GM23248 (cell line): ENCODE measurements around the gene SLC4A1AP. TPM values are rescaled to one million over a fixed set of nuclear protein-coding genes. Genes with fewer than 3 reads are reported as not detected.
A peak's percentile ranks its signal among the peaks of the same experiment; 100 is the strongest.

ENCODE experiments used
- DNase-seq: peaks from one replicate; pipeline ENCODE4 v3.0.0-alpha.2; 2015
- H2AFZ ChIP-seq: fragments of 200-600 bp; sonication (generic); 2 replicates; pipeline ENCODE4 v1.6.1; 2016; ENCODE audit warnings: antibody characterized with exemption
- H3F3A ChIP-seq: fragments of 200-600 bp; sonication (generic); 2 replicates; pipeline ENCODE4 v1.6.1; 2016; ENCODE audit warnings: mild to moderate bottlenecking, antibody characterized with exemption, mixed run types; ENCODE audit not compliant: insufficient read depth
- H3K27ac ChIP-seq: fragments of 200-600 bp; sonication (generic); 2 replicates; pipeline ENCODE4 v1.5.1; 2016; ENCODE audit warnings: mild to moderate bottlenecking
- H3K27me3 ChIP-seq: fragments of 200-600 bp; sonication (generic); replicated peaks from 2 replicates; pipeline ENCODE4 v1.6.1; 2016; ENCODE audit warnings: mild to moderate bottlenecking; ENCODE audit not compliant: insufficient read depth
- H3K36me3 ChIP-seq: fragments of 200-600 bp; sonication (generic); 2 replicates; pipeline ENCODE4 v1.6.1; 2016; ENCODE audit warnings: low read depth, mild to moderate bottlenecking
- H3K4me1 ChIP-seq: fragments of 200-600 bp; sonication (generic); 2 replicates; pipeline ENCODE4 v1.6.1; 2016; ENCODE audit warnings: mild to moderate bottlenecking; ENCODE audit not compliant: insufficient read depth
- H3K4me2 ChIP-seq: fragments of 200-600 bp; sonication (generic); one replicate; pipeline ENCODE4 v1.6.1; 2016; ENCODE audit warnings: mild to moderate bottlenecking; ENCODE audit not compliant: unreplicated experiment
- H3K4me3 ChIP-seq: fragments of 200-600 bp; sonication (generic); 2 replicates; pipeline ENCODE4 v1.5.1; 2016; ENCODE audit warnings: mild to moderate bottlenecking
- H3K79me2 ChIP-seq: fragments of 200-600 bp; sonication (generic); 2 replicates; pipeline ENCODE4 v1.6.1; 2016; ENCODE audit warnings: mild to moderate bottlenecking; ENCODE audit not compliant: insufficient read depth
- H3K9ac ChIP-seq: fragments of 200-600 bp; sonication (generic); 2 replicates; pipeline ENCODE4 v1.6.1; 2016; ENCODE audit warnings: mild to moderate bottlenecking
- H3K9me2 ChIP-seq: fragments of 200-600 bp; sonication (generic); 2 replicates; pipeline ENCODE4 v1.6.1; 2016; ENCODE audit warnings: mixed run types, mild to moderate bottlenecking, moderate library complexity; ENCODE audit not compliant: insufficient read depth
- H3K9me3 ChIP-seq: fragments of 200-600 bp; sonication (generic); one replicate; pipeline ENCODE4 v1.6.1; 2017; ENCODE audit warnings: low read depth
- H4K20me1 ChIP-seq: fragments of 200-600 bp; sonication (generic); 2 replicates; pipeline ENCODE4 v1.6.0; 2016; ENCODE audit not compliant: insufficient read depth
- EZH2 ChIP-seq: fragments of 200-600 bp; sonication (generic); IDR thresholded peaks from 2 replicates; pipeline ENCODE4 v1.6.1; 2018; ENCODE audit warnings: antibody characterized with exemption, mild to moderate bottlenecking; ENCODE audit not compliant: insufficient read depth, poor library complexity, severe bottlenecking
- EZH2phosphoT487 ChIP-seq: fragments of 200-600 bp; sonication (generic); IDR thresholded peaks from 2 replicates; pipeline ENCODE4 v1.6.1; 2018; ENCODE audit warnings: antibody characterized with exemption, moderate library complexity, mild to moderate bottlenecking, low read depth; ENCODE audit not compliant: insufficient read depth
- WGBS, 2 experiments: methylation state at CpG; one replicate each; pipeline ENCODE4 v1.1.6; 2015 to 2017; ENCODE audit warnings: low lambda C conversion rate in 2 of 2, low coverage in 1 of 2; ENCODE audit errors: missing lambda C conversion rate in 2 of 2; 5-methylcytosine and 5-hydroxymethylcytosine counted together
- in situ Hi-C: fragments of 300-500 bp; cut with MboI; formaldehyde crosslinking; loops from 2 replicates; pipeline ENCODE4 v1.15.0; 2020
- polyA plus RNA-seq: library from polyadenylated mRNA; unstranded; fragments of >200 nt; fragmentation: Nextera tagmentation; extraction: Ambion mirVana; gene quantifications from 2 replicates; pipeline ENCODE4 v1.2.1, GENCODE V29; 2016
- total RNA-seq: library from RNA; depleted of rRNA; stranded (reverse); fragments of >200 nt; shearing (Covaris generic); gene quantifications from 2 replicates; pipeline ENCODE4 v1.2.3, GENCODE V29; 2014

Gene SLC4A1AP
- total and polyA plus RNA-seq, 2 experiments from 2014 or later, result 22.4 to 23.9 TPM

- DNase-seq, result no peak
- no peaks in the 10 kb centered on the region for H4K20me1 ChIP-seq
- 60% methylated on average over 25 of the region's 25 CpGs for WGBS, 2 experiments
- H3K9ac ChIP-seq, result peak overlapping the region; percentile 70
- peak overlapping the region; percentile 83 for H3K27ac ChIP-seq
- no peaks in the 10 kb centered on the region for H3K36me3 ChIP-seq
- no peaks in the 10 kb centered on the region for H3K9me3 ChIP-seq
- in situ Hi-C loops, result no loop called here
- no peaks in the 10 kb centered on the region for H3K9me2 ChIP-seq
- H3K79me2 ChIP-seq, result no peaks in the 10 kb centered on the region
- peak overlapping the region; percentile 55 for H3K4me2 ChIP-seq
- H3K4me3 ChIP-seq, result peak overlapping the region; percentile 53
- H3K27me3 ChIP-seq, result no peaks in the 10 kb centered on the region
- H3F3A ChIP-seq, result peaks cover 22% of the 10 kb centered on the region
- TF ChIP-seq EZH2phosphoT487 (no peak), EZH2 (no peak)
- peak overlapping the region; percentile 51; the same call in 1 of the 2 replicates for H2AFZ ChIP-seq
- peaks cover 37% of the 10 kb centered on the region for H3K4me1 ChIP-seq
These were observed 52.8 kb downstream of the SLC4A1AP start for GRCh38 chr2:27716301-27717069.

- no peaks in the 10 kb centered on the region for H3K27me3 ChIP-seq
- H3K4me3 ChIP-seq, result peak overlapping the region; percentile 53
- H3K9me3 ChIP-seq, result no peaks in the 10 kb centered on the region
- peaks cover 22% of the 10 kb centered on the region for H3F3A ChIP-seq
- WGBS, 2 experiments, result 9 to 11% methylated on average over 9 of the region's 9 CpGs
- peak overlapping the region; percentile 51; the same call in 1 of the 2 replicates for H2AFZ ChIP-seq
- peak; percentile 98 for DNase-seq
- in situ Hi-C loops, result no loop called here
- H3K27ac ChIP-seq, result peak overlapping the region; percentile 83
- H3K79me2 ChIP-seq, result no peaks in the 10 kb centered on the region
- H4K20me1 ChIP-seq, result no peaks in the 10 kb centered on the region
- H3K9me2 ChIP-seq, result no peaks in the 10 kb centered on the region
- peak overlapping the region; percentile 70 for H3K9ac ChIP-seq
- H3K36me3 ChIP-seq, result no peaks in the 10 kb centered on the region
- TF ChIP-seq EZH2 (no peak), EZH2phosphoT487 (no peak)
- H3K4me1 ChIP-seq, result peaks cover 37% of the 10 kb centered on the region
- peak overlapping the region; percentile 55 for H3K4me2 ChIP-seq
These were observed 53.5 kb downstream of the SLC4A1AP start for GRCh38 chr2:27717070-27717795.

GRCh38 chr2:27720004-27720551 is 56.4 kb downstream of the SLC4A1AP start:
- Histone ChIP-seq H3K36me3 (no peaks in the 10 kb centered on the region), H3K4me1 (peaks cover 46% of the 10 kb centered on the region), H2AFZ (no peak overlapping the region), H3K4me3 (no peak overlapping the region), H3K79me2 (no peaks in the 10 kb centered on the region), H3K9me3 (no peaks in the 10 kb centered on the region), H4K20me1 (no peaks in the 10 kb centered on the region), H3K9ac (peak overlapping the region; percentile 29; the same call in 1 of the 2 replicates), H3F3A (peaks cover 22% of the 10 kb centered on the region), H3K27me3 (no peaks in the 10 kb centered on the region), H3K27ac (peak overlapping the region; percentile 56), H3K9me2 (no peaks in the 10 kb centered on the region), H3K4me2 (peak overlapping the region; percentile 38)
- peak; percentile 96 for DNase-seq
- WGBS, 2 experiments, result 6 to 12% methylated on average over 7 of the region's 7 CpGs
- TF ChIP-seq EZH2phosphoT487, result no peak
- no peak for TF ChIP-seq EZH2
- in situ Hi-C loops, result no loop called here

- H3K27ac ChIP-seq, result no peak overlapping the region
These were observed 57.6 kb downstream of the SLC4A1AP start for GRCh38 chr2:27721335-27721734.

More at GRCh38 chr2:27721335-27721734, 57.6 kb downstream of the SLC4A1AP start:
- H3K9me2 ChIP-seq, result no peaks in the 10 kb centered on the region
- H3K4me1 ChIP-seq, result peaks cover 46% of the 10 kb centered on the region
- in situ Hi-C loops, result no loop called here
- no peak overlapping the region for H2AFZ ChIP-seq
- no peak overlapping the region for H3K4me3 ChIP-seq
- H3F3A ChIP-seq, result peaks cover 20% of the 10 kb centered on the region
- H3K79me2 ChIP-seq, result no peaks in the 10 kb centered on the region
- no peak for DNase-seq
- WGBS, 2 experiments, result 90 to 92% methylated on average over 8 of the region's 8 CpGs
- no peaks in the 10 kb centered on the region for H3K27me3 ChIP-seq
- TF ChIP-seq EZH2phosphoT487 (no peak), EZH2 (no peak)
- H3K4me2 ChIP-seq, result no peak overlapping the region
- no peaks in the 10 kb centered on the region for H3K36me3 ChIP-seq
- H3K9me3 ChIP-seq, result no peaks in the 10 kb centered on the region
- H4K20me1 ChIP-seq, result no peaks in the 10 kb centered on the region
- H3K9ac ChIP-seq, result no peak overlapping the region
